GM12864 (cell line): ENCODE data around the gene SNX17.

Source experiments
- DNase-seq: peaks from one replicate; pipeline ENCODE4 v3.0.0-alpha.2; 2011; ENCODE audit warnings: low read depth
- H3K4me3 ChIP-seq: 2 replicates; pipeline ENCODE4 v1.5.1; 2011; ENCODE audit warnings: mild to moderate bottlenecking, low read depth, low read length, control low read depth
- CTCF ChIP-seq: IDR thresholded peaks from 2 replicates; pipeline ENCODE4 v1.5.1; 2011; ENCODE audit warnings: low read depth, mild to moderate bottlenecking, moderate library complexity, low read length, control low read depth, inconsistent platforms; ENCODE audit errors: missing control alignments

The SNX17 gene

DNA sequence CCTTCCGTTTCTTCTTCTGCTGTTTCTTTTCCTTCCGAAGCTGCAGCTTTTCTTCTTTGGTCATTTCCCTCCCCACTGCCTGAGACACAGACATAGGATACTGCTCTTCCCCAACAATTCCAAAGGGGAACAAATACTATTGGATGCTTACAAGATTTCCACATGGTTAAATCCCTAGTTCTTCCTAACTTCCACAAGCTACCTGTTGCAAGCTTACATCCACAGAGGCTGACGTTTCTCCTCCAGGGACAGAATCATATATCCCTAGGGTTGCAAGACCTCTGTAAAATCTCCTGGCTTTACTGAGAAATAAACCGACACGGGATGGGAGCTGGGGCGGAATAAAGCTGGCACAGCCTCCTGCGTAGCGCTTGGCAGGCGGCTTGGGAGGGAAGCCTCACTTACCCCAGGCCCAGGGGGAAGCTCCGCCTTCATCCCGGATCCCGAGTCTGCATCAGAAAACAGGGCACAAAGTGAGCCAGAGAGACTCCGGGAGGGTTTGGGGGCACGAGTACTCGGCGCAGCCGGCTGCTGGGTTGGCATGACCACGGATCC, 868 bp upstream of the SNX17 start:
- no peak for DNase-seq
- H3K4me3 ChIP-seq, result peak overlapping the region; percentile 80
- TF ChIP-seq CTCF, result no peak

- no peak for TF ChIP-seq CTCF
- DNase-seq, result peak; percentile 49
- peak overlapping the region; percentile 80 for H3K4me3 ChIP-seq
These were observed 602 bp downstream of the SNX17 start for GRCh38 chr2:27370816-27371620.

DNA sequence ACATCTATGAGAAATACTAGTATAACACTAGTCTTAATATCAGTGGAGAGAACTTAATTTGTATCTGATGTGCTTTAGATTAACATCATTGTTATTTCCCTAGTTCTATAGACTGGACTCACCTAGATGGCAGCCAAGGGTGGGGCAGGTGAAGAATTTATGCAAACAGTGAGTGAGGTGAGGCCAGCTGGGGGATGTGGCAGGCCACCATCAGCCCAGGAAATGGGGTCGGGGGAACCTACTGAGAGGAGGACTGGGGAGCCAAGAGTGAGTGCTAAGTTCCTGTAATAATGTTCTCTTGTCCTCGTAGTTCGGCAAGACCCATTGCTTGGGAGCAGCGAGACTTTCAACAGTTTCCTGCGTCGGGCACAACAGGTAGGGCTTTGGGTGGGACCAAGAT, 2.5 kb downstream of the SNX17 start:
- no peak for TF ChIP-seq CTCF
- H3K4me3 ChIP-seq, result no peak overlapping the region
- no peak for DNase-seq

- DNase-seq, result no peak
These were observed 3.2 kb downstream of the SNX17 start for GRCh38 chr2:27373567-27373966.

DNA sequence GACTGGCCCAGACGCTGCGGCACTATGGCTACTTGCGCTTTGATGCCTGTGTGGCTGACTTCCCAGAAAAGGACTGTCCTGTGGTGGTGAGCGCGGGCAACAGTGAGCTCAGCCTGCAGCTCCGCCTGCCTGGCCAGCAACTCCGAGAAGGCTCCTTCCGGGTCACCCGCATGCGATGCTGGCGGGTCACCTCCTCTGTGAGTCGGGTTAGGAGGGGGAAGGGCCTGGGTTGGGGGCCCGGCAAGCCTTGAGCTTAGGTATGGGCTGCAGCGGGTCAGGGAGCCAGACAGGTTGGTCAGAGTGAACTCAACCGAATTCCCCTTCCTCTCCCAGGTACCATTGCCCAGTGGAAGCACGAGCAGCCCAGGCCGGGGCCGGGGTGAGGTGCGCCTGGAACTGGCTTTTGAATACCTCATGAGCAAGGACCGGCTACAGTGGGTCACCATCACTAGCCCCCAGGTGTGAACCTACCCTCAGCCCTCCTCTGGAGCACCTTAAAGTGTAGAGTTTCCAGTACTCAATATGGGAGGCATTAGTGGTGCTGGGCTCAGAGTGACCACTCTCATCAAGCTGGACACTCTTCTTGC, 5.2 kb downstream of the SNX17 start:
- no peak overlapping the region for H3K4me3 ChIP-seq
- no peak for TF ChIP-seq CTCF
- no peak for DNase-seq

More at GRCh38 chr2:27373567-27373966, 3.2 kb downstream of the SNX17 start:
- TF ChIP-seq CTCF, result no peak
- H3K4me3 ChIP-seq, result no peak overlapping the region

GRCh38 chr2:27376151-27376865, 5.9 kb downstream of the SNX17 start:
- no peak for TF ChIP-seq CTCF
- DNase-seq, result no peak
- no peak overlapping the region for H3K4me3 ChIP-seq
